HepG2 (cell line): ENCODE data around the gene CARMIL1. TPM values are rescaled to one million over a fixed set of nuclear protein-coding genes. Genes with fewer than 3 reads are reported as not detected.

Experiments
- ATAC-seq: fragments of 200-7000 bp; cut with Tn5 transposase; 3 replicates; pipeline ENCODE4 v1.9.1; 2020; ENCODE audit warnings: mild to moderate bottlenecking, moderate library complexity
- BruUV-seq: library from RNA; stranded (reverse); fragments of 400-500 nt; replicated peaks from 2 replicates; lab custom pipeline; 2021; lab: Mats Ljungman, UMichigan
- CTCF ChIA-PET: fragments of 300-600 bp; formaldehyde crosslinking; extraction: SDS; loops from one replicate; lab custom pipeline; 2021; ENCODE audit warnings: low total read pairs, inconsistent platforms, low intra/inter-chr PET ratio; lab: Yijun Ruan, JAX
- POLR2A ChIA-PET: fragments of 350-600 bp; sonication (Branson Sonifier 250); formaldehyde crosslinking; loops from one replicate; lab custom pipeline; 2020; ENCODE audit warnings: antibody characterized with exemption, inconsistent platforms; lab: Yijun Ruan, JAX
- DNase-seq: peaks from one replicate; pipeline ENCODE4 v3.0.0-alpha.2; 2015; ENCODE audit warnings: low spot score
- FAIRE-seq: peaks from 3 replicates; lab custom pipeline; 2011; peaks lifted over from hg19 to GRCh38; lab: Jason Lieb, UNC
- H2AFZ ChIP-seq: one replicate; pipeline ENCODE4 v1.6.1; 2011; ENCODE audit warnings: low read length, inconsistent platforms
- H3K27ac ChIP-seq: fragments of 300-600 bp; 3 replicates; pipeline ENCODE4 v1.8.0; 2011; ENCODE audit warnings: mixed run types, mild to moderate bottlenecking, mixed read lengths, low read length, inconsistent platforms; ENCODE audit not compliant: insufficient read depth; ENCODE audit errors: extremely low read length
- H3K27me3 ChIP-seq, 2 experiments: fragments of 200-600 bp in 1 of 2; 2 replicates in 1 of 2; 3 replicates in 1 of 2; pipeline versions ENCODE4 v1.6.0 to v1.8.0; 2011; ENCODE audit warnings: low read length in 2 of 2, mild to moderate bottlenecking in 2 of 2, moderate library complexity in 2 of 2, inconsistent platforms in 1 of 2; ENCODE audit not compliant: insufficient read depth in 2 of 2, control insufficient read depth in 1 of 2
- H3K36me3 ChIP-seq, 2 experiments: fragments of 200-600 bp in 1 of 2; replicated peaks in 1 of 2; 2 replicates in 1 of 2; 3 replicates in 1 of 2; pipeline versions ENCODE4 v1.5.1 to v1.8.0; 2011; ENCODE audit warnings: low read length in 2 of 2, inconsistent platforms in 1 of 2; ENCODE audit not compliant: insufficient read depth in 2 of 2, control insufficient read depth in 1 of 2
- H3K4me1 ChIP-seq: 2 replicates; pipeline ENCODE4 v1.5.1; 2012; ENCODE audit warnings: low read length, inconsistent platforms; ENCODE audit not compliant: insufficient read depth
- H3K4me2 ChIP-seq: 2 replicates; pipeline ENCODE4 v1.6.0; 2011; ENCODE audit warnings: low read depth, low read length, inconsistent platforms
- H3K4me3 ChIP-seq, 3 experiments: fragments of 200-600 bp in 1 of 3; sonication (generic), shearing (Covaris generic) in 1 of 3; replicated peaks in 1 of 3; 2 replicates each; pipeline ENCODE4 v1.5.1; 2011 to 2016; ENCODE audit warnings: low read length in 3 of 3, inconsistent platforms in 2 of 3, low read depth in 2 of 3, mild to moderate bottlenecking in 2 of 3, control low read depth in 1 of 3, mixed read lengths in 1 of 3; ENCODE audit not compliant: insufficient read depth in 1 of 3
- H3K79me2 ChIP-seq: one replicate; pipeline ENCODE4 v1.6.1; 2011; ENCODE audit warnings: low read length, inconsistent platforms; ENCODE audit not compliant: insufficient read depth
- H3K9ac ChIP-seq: 2 replicates; pipeline ENCODE4 v1.6.0; 2011; ENCODE audit warnings: mild to moderate bottlenecking, low read depth, low read length, inconsistent platforms; ENCODE audit not compliant: insufficient read depth
- H3K9me3 ChIP-seq: 2 replicates; pipeline ENCODE4 v1.5.1; 2012; ENCODE audit warnings: mild to moderate bottlenecking, low read length
- H4K20me1 ChIP-seq: 2 replicates; pipeline ENCODE4 v1.6.0; 2011; ENCODE audit warnings: inconsistent platforms, mild to moderate bottlenecking, low read length, moderate library complexity; ENCODE audit not compliant: insufficient read depth
- HOXA5 ChIP-seq: sonication (generic); formaldehyde crosslinking; IDR thresholded peaks from 2 replicates; pipeline ENCODE4 v1.4.0; 2020; ENCODE audit warnings: missing genetic modification reagents
- NCOR1 ChIP-seq: fragments of 200-600 bp; sonication (generic); IDR thresholded peaks from 2 replicates; pipeline ENCODE4 v1.7.0; 2017; ENCODE audit warnings: antibody characterized with exemption, low read length, borderline replicate concordance
- SNAI1 ChIP-seq: sonication (generic); formaldehyde crosslinking; IDR thresholded peaks from 2 replicates; pipeline ENCODE4 v1.5.0; 2020; ENCODE audit warnings: mild to moderate bottlenecking, missing genetic modification reagents, borderline replicate concordance
- THRA ChIP-seq: sonication (generic); formaldehyde crosslinking; IDR thresholded peaks from 2 replicates; pipeline ENCODE4 v1.4.0; 2020; ENCODE audit warnings: missing genetic modification reagents, borderline replicate concordance
- ZNF230 ChIP-seq: sonication (generic); formaldehyde crosslinking; IDR thresholded peaks from 2 replicates; pipeline ENCODE4 v1.4.0; 2020; ENCODE audit warnings: mild to moderate bottlenecking, missing genetic modification reagents
- ZNF350 ChIP-seq: sonication (generic); formaldehyde crosslinking; IDR thresholded peaks from 2 replicates; pipeline ENCODE4 v1.4.0; 2020; ENCODE audit warnings: mild to moderate bottlenecking, low read depth, missing genetic modification reagents, borderline replicate concordance
- ZNF556 ChIP-seq: sonication (generic); formaldehyde crosslinking; IDR thresholded peaks from 2 replicates; pipeline ENCODE4 v1.4.0; 2020; ENCODE audit warnings: mild to moderate bottlenecking, missing genetic modification reagents, borderline replicate concordance
- ZNF567 ChIP-seq: sonication (generic); formaldehyde crosslinking; IDR thresholded peaks from 2 replicates; pipeline ENCODE4 v1.8.1; 2023; ENCODE audit warnings: mild to moderate bottlenecking, missing genetic modification reagents, borderline replicate concordance
- ZNF652 ChIP-seq: IDR thresholded peaks from 2 replicates; pipeline ENCODE4 v1.6.1; 2016; ENCODE audit warnings: low read depth, borderline replicate concordance
- ZNF704 ChIP-seq: sonication (generic); formaldehyde crosslinking; IDR thresholded peaks from 2 replicates; pipeline ENCODE4 v1.8.1; 2023; ENCODE audit warnings: mild to moderate bottlenecking, inconsistent platforms, moderate library complexity, missing genetic modification reagents, borderline replicate concordance
- whole genome bisulfite sequencing: methylation state at CpG from one replicate; pipeline ENCODE4 v1.1.6; 2017; ENCODE audit warnings: low lambda C conversion rate; 5-methylcytosine and 5-hydroxymethylcytosine counted together
- in situ Hi-C: cut with HindIII; loops from 2 replicates; pipeline ENCODE4 v1.10.0; 2017; ENCODE audit warnings: low pct_unique_long_range_greater_than_20kb; ENCODE audit not compliant: extremely low pct_ligation_motif_present
- intact Hi-C: fragments of 100-400 bp; cut with micrococcal nuclease; formaldehyde crosslinking; loops from one replicate; pipeline ENCODE4 v1.10.0; 2022; ENCODE audit not compliant: unreplicated experiment
- polyA plus RNA-seq, 8 experiments: library from polyadenylated mRNA; depleted of rRNA in 3 of 8; stranded (reverse) in 7 of 8; unstranded in 1 of 8; fragments of >200 nt; fragmentation: Illumina TruSeq in 4 of 8; extraction: Trizol in 4 of 8; gene quantifications; 2 replicates each; pipeline versions ENCODE4 v1.2.1 to v1.2.3, GENCODE V29; 2011 to 2016; ENCODE audit warnings: low read depth in 4 of 8, missing spikeins in 1 of 8, mixed read lengths in 1 of 8; ENCODE audit not compliant: insufficient read depth in 1 of 8
- total RNA-seq, 5 experiments: library from RNA; depleted of rRNA; stranded (reverse); fragments of >200 nt; fragmentation: Illumina TruSeq; extraction: Trizol; gene quantifications; 2 replicates each; pipeline ENCODE4 v1.2.3, GENCODE V29; 2016; ENCODE audit warnings: low read depth in 1 of 5
- TF ChIP-seq, protein P1 (sequence below): sonication (generic); formaldehyde crosslinking; IDR thresholded peaks from 2 replicates; pipeline ENCODE4 v1.8.0; 2022; ENCODE audit warnings: mild to moderate bottlenecking, missing genetic modification reagents; ENCODE audit not compliant: insufficient replicate concordance
- TF ChIP-seq, protein P2 (sequence below): sonication (generic); formaldehyde crosslinking; IDR thresholded peaks from 2 replicates; pipeline ENCODE4 v1.8.0; 2022; ENCODE audit warnings: mild to moderate bottlenecking, missing genetic modification reagents, moderate library complexity
- TF ChIP-seq, protein P3 (sequence below): sonication (generic); formaldehyde crosslinking; IDR thresholded peaks from 2 replicates; pipeline ENCODE4 v1.5.0; 2020; ENCODE audit warnings: mild to moderate bottlenecking, missing genetic modification reagents

The CARMIL1 gene
- total and polyA plus RNA-seq, 2 of the 13 experiments (the other 11 are each of a cell fraction or from before 2014, with no cell fraction given), result 1.8 to 2.6 TPM

GRCh38 chr6:25278261-25278913 lies 787 bp upstream of the CARMIL1 start:
- H3K36me3 ChIP-seq, result no peaks in the 10 kb centered on the region
- no peaks in the 10 kb centered on the region for H3K9me3 ChIP-seq
- H3K4me2 ChIP-seq, result peak overlapping the region; percentile 100
- no TSS peak for BruUV-seq
- FAIRE-seq, result peak; percentile 23
- peak; percentile 13 for ATAC-seq
- no peak for DNase-seq
- H3K4me3 ChIP-seq, result peak overlapping the region; percentile 67 to 81 (median 79); a peak in 5 of 6 replicates
- no peak overlapping the region for H3K27ac ChIP-seq
- H2AFZ ChIP-seq, result peak overlapping the region; percentile 52
- peaks cover 0 to 21% of the 10 kb centered on the region in 2 experiments; a peak in 3 of 5 replicates for H3K27me3 ChIP-seq
- CTCF ChIA-PET, result interaction anchor here (1.4 to 2.2 kb wide), 2 partner anchors 211 to 324 kb away, joined by 5 to 10 read pairs; no protein-coding TSS in a partner anchor
- peak overlapping the region; percentile 59; the same call in 1 of the 2 replicates for H3K9ac ChIP-seq
- WGBS, result under 1% methylated on average over 16 of the region's 16 CpGs
- H3K79me2 ChIP-seq, result no peaks in the 10 kb centered on the region
- H4K20me1 ChIP-seq, result no peaks in the 10 kb centered on the region
- in situ Hi-C loops, result loop anchor here (5.0 kb wide), 1 partner anchor 324 kb away; no protein-coding TSS in a partner anchor
- POLR2A ChIA-PET, result no interaction called here
- intact Hi-C loops, result loop anchor here (1.0 to 5.0 kb wide), 5 partner anchors 212 to 664 kb away; no protein-coding TSS in a partner anchor
- peaks cover 35% of the 10 kb centered on the region for H3K4me1 ChIP-seq
- TF ChIP-seq SNAI1 (no peak), ZNF556 (CRISPR knock-in tag) (no peak), NCOR1 (no peak), ZNF567 (no peak), ZNF652 (CRISPR knock-in tag) (no peak), ZNF230 (0 out of 2 replicates have a peak, but pooled peaks have one; percentile 2), THRA (CRISPR knock-in tag) (no peak), HOXA5 (CRISPR knock-in tag) (no peak), ZNF350 (CRISPR knock-in tag) (0 out of 2 replicates have a peak, but pooled peaks have one; percentile 2), ZNF704 (CRISPR knock-in tag) (no peak)
- TF ChIP-seq, protein P1, sequence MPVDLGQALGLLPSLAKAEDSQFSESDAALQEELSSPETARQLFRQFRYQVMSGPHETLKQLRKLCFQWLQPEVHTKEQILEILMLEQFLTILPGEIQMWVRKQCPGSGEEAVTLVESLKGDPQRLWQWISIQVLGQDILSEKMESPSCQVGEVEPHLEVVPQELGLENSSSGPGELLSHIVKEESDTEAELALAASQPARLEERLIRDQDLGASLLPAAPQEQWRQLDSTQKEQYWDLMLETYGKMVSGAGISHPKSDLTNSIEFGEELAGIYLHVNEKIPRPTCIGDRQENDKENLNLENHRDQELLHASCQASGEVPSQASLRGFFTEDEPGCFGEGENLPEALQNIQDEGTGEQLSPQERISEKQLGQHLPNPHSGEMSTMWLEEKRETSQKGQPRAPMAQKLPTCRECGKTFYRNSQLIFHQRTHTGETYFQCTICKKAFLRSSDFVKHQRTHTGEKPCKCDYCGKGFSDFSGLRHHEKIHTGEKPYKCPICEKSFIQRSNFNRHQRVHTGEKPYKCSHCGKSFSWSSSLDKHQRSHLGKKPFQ, result no peak
- TF ChIP-seq, protein P2, sequence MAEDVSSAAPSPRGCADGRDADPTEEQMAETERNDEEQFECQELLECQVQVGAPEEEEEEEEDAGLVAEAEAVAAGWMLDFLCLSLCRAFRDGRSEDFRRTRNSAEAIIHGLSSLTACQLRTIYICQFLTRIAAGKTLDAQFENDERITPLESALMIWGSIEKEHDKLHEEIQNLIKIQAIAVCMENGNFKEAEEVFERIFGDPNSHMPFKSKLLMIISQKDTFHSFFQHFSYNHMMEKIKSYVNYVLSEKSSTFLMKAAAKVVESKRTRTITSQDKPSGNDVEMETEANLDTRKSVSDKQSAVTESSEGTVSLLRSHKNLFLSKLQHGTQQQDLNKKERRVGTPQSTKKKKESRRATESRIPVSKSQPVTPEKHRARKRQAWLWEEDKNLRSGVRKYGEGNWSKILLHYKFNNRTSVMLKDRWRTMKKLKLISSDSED (CRISPR knock-in tag), result no peak
- TF ChIP-seq, protein P3, sequence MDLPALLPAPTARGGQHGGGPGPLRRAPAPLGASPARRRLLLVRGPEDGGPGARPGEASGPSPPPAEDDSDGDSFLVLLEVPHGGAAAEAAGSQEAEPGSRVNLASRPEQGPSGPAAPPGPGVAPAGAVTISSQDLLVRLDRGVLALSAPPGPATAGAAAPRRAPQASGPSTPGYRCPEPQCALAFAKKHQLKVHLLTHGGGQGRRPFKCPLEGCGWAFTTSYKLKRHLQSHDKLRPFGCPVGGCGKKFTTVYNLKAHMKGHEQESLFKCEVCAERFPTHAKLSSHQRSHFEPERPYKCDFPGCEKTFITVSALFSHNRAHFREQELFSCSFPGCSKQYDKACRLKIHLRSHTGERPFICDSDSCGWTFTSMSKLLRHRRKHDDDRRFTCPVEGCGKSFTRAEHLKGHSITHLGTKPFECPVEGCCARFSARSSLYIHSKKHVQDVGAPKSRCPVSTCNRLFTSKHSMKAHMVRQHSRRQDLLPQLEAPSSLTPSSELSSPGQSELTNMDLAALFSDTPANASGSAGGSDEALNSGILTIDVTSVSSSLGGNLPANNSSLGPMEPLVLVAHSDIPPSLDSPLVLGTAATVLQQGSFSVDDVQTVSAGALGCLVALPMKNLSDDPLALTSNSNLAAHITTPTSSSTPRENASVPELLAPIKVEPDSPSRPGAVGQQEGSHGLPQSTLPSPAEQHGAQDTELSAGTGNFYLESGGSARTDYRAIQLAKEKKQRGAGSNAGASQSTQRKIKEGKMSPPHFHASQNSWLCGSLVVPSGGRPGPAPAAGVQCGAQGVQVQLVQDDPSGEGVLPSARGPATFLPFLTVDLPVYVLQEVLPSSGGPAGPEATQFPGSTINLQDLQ (CRISPR knock-in tag), result no peak
